ENCODE measurements around the gene PLCXD3. TPM values are rescaled to one million over a fixed set of nuclear protein-coding genes. Genes with fewer than 3 reads are reported as not detected.
"Not testable (repeated sequence)": the region's sequence is repeated elsewhere in the genome, so short reads cannot be mapped to it uniquely, and the experiment has no call there.

Gene PLCXD3
- total and polyA plus RNA-seq, 8 donors, result 0.07 to 4.8 (median 0.12) TPM

- no peak for ATAC-seq
- intact Hi-C loops (cut with DNase I), result no loop called here
- Histone ChIP-seq H3K36me3 (no peaks in the 10 kb centered on the region), H3K4me1 (no peaks in the 10 kb centered on the region), H3K4me3 (no peak overlapping the region), H3K9me3 (no peaks in the 10 kb centered on the region), H3K27me3 (no peaks in the 10 kb centered on the region), H3K27ac (no peak overlapping the region)
- DNase-seq, result no peak
- TF ChIP-seq CTCF (IDR thresholded peaks at IDR 0.05), result no peak
These were observed 185.3 kb downstream of the PLCXD3 start for GRCh38 chr5:41325074-41325473.

GRCh38 chr5:41322826-41323225 lies 187.6 kb downstream of the PLCXD3 start:
- DNase-seq; H3K36me3 ChIP-seq; H3K27ac ChIP-seq; H3K4me1 ChIP-seq; ATAC-seq; H3K9me3 ChIP-seq; intact Hi-C loops (cut with DNase I); H3K27me3 ChIP-seq; H3K4me3 ChIP-seq: not testable (repeated sequence)

GRCh38 chr5:41312478-41313060 lies 197.8 kb downstream of the PLCXD3 start:
- Histone ChIP-seq H3K4me3 (no peak overlapping the region), H3K36me3 (no peaks in the 10 kb centered on the region), H3K27ac (no peak overlapping the region), H3K27me3 (no peaks in the 10 kb centered on the region), H3K4me1 (no peaks in the 10 kb centered on the region), H3K9me3 (no peaks in the 10 kb centered on the region)
- no peak for TF ChIP-seq CTCF (IDR thresholded peaks at IDR 0.05)
- DNase-seq, result no peak
- ATAC-seq, result no peak
- intact Hi-C loops (cut with DNase I), result no loop called here

- ATAC-seq (no peak), DNase-seq (no peak)
- TF ChIP-seq CTCF (IDR thresholded peaks at IDR 0.05), result no peak
- H3K27ac ChIP-seq, result no peak overlapping the region
- H3K27me3 ChIP-seq, result no peaks in the 10 kb centered on the region
- no peak overlapping the region for H3K4me3 ChIP-seq
- no peaks in the 10 kb centered on the region for H3K4me1 ChIP-seq
- H3K9me3 ChIP-seq, result no peaks in the 10 kb centered on the region
- H3K36me3 ChIP-seq, result no peaks in the 10 kb centered on the region
- intact Hi-C loops (cut with DNase I), result no loop called here
These were observed 198.3 kb downstream of the PLCXD3 start for GRCh38 chr5:41312066-41312465.

GRCh38 chr5:41309275-41309674 lies 201.1 kb downstream of the PLCXD3 start:
- no peak overlapping the region for H3K4me3 ChIP-seq
- H3K4me1 ChIP-seq, result no peaks in the 10 kb centered on the region
- intact Hi-C loops (cut with DNase I), result no loop called here
- TF ChIP-seq CTCF (IDR thresholded peaks at IDR 0.05), result no peak
- H3K36me3 ChIP-seq, result no peaks in the 10 kb centered on the region
- no peak for DNase-seq
- ATAC-seq, result no peak
- H3K27ac ChIP-seq, result no peak overlapping the region
- H3K27me3 ChIP-seq, result no peaks in the 10 kb centered on the region
- H3K9me3 ChIP-seq, result no peaks in the 10 kb centered on the region

- Histone ChIP-seq H3K9me3 (no peaks in the 10 kb centered on the region), H3K27me3 (no peaks in the 10 kb centered on the region), H3K27ac (no peak overlapping the region), H3K36me3 (no peaks in the 10 kb centered on the region), H3K4me3 (no peak overlapping the region), H3K4me1 (no peaks in the 10 kb centered on the region)
- no peak for ATAC-seq
- intact Hi-C loops (cut with DNase I), result no loop called here
- DNase-seq, result no peak
- TF ChIP-seq CTCF (IDR thresholded peaks at IDR 0.05), result no peak
These were observed 204.4 kb downstream of the PLCXD3 start for GRCh38 chr5:41306005-41306404.
